ENCODE data around the gene RSPO3. TPM values are rescaled to one million over a fixed set of nuclear protein-coding genes. Genes with fewer than 3 reads are reported as not detected.
A peak's percentile ranks its signal among the peaks of the same experiment; 100 is the strongest.

The RSPO3 gene
- total RNA-seq, 1 experiment from 2014 or later: not detected

GRCh38 chr6:127103482-127103881, 15.0 kb upstream of the RSPO3 start:
- POLR2A ChIA-PET (ENCODE audit: unreplicated experiment): interaction anchor here (0.6 kb wide), 1 partner anchor 156 kb away, joined by 10 read pairs; no protein-coding TSS in a partner anchor
- CTCF ChIA-PET: no interaction called here
- no peaks in the 10 kb centered on the region for H4K20me1 ChIP-seq (ENCODE audit: insufficient read depth)
- intact Hi-C loops (cut with micrococcal nuclease; ENCODE audit: unreplicated experiment): loop anchor here (2.0 kb wide), 1 partner anchor 15 kb away; the partner anchor contains the start of gene RSPO3
- peaks cover 13% of the 10 kb centered on the region; the same call in 1 of the 2 replicates for H3F3A ChIP-seq (ENCODE audit: insufficient read depth, low read depth)
- H3K27me3 ChIP-seq (ENCODE audit: insufficient read depth, low read depth): no peaks in the 10 kb centered on the region
- no peaks in the 10 kb centered on the region for H3K36me3 ChIP-seq (ENCODE audit: low read depth)
- DNase-seq: no peak
- H3K9me2 ChIP-seq (ENCODE audit: insufficient read depth): no peaks in the 10 kb centered on the region
- peaks cover 10% of the 10 kb centered on the region for H3K9me3 ChIP-seq (ENCODE audit: insufficient read depth, low read depth)
- BruUV-seq (replicated peaks): no TSS peak
- H3K4me1 ChIP-seq (replicated peaks; ENCODE audit: insufficient read depth): peaks cover 17% of the 10 kb centered on the region
- peak overlapping the region; percentile 85 for H3K27ac ChIP-seq
- no peak overlapping the region for H3K4me3 ChIP-seq
- H3K4me2 ChIP-seq: no peak overlapping the region
- TF ChIP-seq CTCF (conservative IDR thresholded peaks at IDR 0.05) (no peak), EZH2 (IDR thresholded peaks at IDR 0.05; ENCODE audit: low read depth) (no peak)
- no peaks in the 10 kb centered on the region for H3K79me2 ChIP-seq (ENCODE audit: low read depth)
- H2AFZ ChIP-seq: no peak overlapping the region

GRCh38 chr6:127107916-127108315, 10.6 kb upstream of the RSPO3 start:
- H3K27ac ChIP-seq: no peak overlapping the region
- TF ChIP-seq EZH2 (IDR thresholded peaks at IDR 0.05; ENCODE audit: low read depth): no peak
- TF ChIP-seq CTCF (conservative IDR thresholded peaks at IDR 0.05): no peak
- H3K36me3 ChIP-seq (ENCODE audit: low read depth): no peaks in the 10 kb centered on the region
- H3F3A ChIP-seq (ENCODE audit: insufficient read depth, low read depth): peaks cover 1% of the 10 kb centered on the region; the same call in 1 of the 2 replicates
- no peak overlapping the region for H3K4me2 ChIP-seq
- BruUV-seq (replicated peaks): no TSS peak
- no peaks in the 10 kb centered on the region for H3K27me3 ChIP-seq (ENCODE audit: insufficient read depth, low read depth)
- no peak overlapping the region for H3K4me3 ChIP-seq
- intact Hi-C loops (cut with micrococcal nuclease; ENCODE audit: unreplicated experiment): no loop called here
- peaks cover 2% of the 10 kb centered on the region for H3K4me1 ChIP-seq (replicated peaks; ENCODE audit: insufficient read depth)
- ChIA-PET POLR2A (ENCODE audit: unreplicated experiment) (no interaction called here), CTCF (no interaction called here)
- no peaks in the 10 kb centered on the region for H3K9me2 ChIP-seq (ENCODE audit: insufficient read depth)
- no peaks in the 10 kb centered on the region for H3K79me2 ChIP-seq (ENCODE audit: low read depth)
- H4K20me1 ChIP-seq (ENCODE audit: insufficient read depth): no peaks in the 10 kb centered on the region
- H3K9me3 ChIP-seq (ENCODE audit: insufficient read depth, low read depth): peaks cover 10% of the 10 kb centered on the region
- H2AFZ ChIP-seq: no peak overlapping the region
- peak in 1 of 2 experiments; percentile 23 for DNase-seq

GRCh38 chr6:127110712-127111111, 7.8 kb upstream of the RSPO3 start:
- TF ChIP-seq CTCF (conservative IDR thresholded peaks at IDR 0.05) (no peak), EZH2 (IDR thresholded peaks at IDR 0.05; ENCODE audit: low read depth) (no peak)
- Histone ChIP-seq H3K4me1 (replicated peaks; ENCODE audit: insufficient read depth) (no peaks in the 10 kb centered on the region), H4K20me1 (ENCODE audit: insufficient read depth) (no peaks in the 10 kb centered on the region), H3K4me2 (no peak overlapping the region), H3K27me3 (ENCODE audit: insufficient read depth, low read depth) (peaks cover 5% of the 10 kb centered on the region; the same call in 1 of the 2 replicates), H3K4me3 (no peak overlapping the region), H3K27ac (no peak overlapping the region), H2AFZ (no peak overlapping the region), H3K79me2 (ENCODE audit: low read depth) (no peaks in the 10 kb centered on the region), H3K9me3 (ENCODE audit: insufficient read depth, low read depth) (peaks cover 3% of the 10 kb centered on the region; the same call in 1 of the 2 replicates), H3F3A (ENCODE audit: insufficient read depth, low read depth) (no peaks in the 10 kb centered on the region), H3K36me3 (ENCODE audit: low read depth) (no peaks in the 10 kb centered on the region), H3K9me2 (ENCODE audit: insufficient read depth) (no peaks in the 10 kb centered on the region)
- ChIA-PET POLR2A (ENCODE audit: unreplicated experiment) (no interaction called here), CTCF (no interaction called here)
- no TSS peak for BruUV-seq (replicated peaks)
- intact Hi-C loops (cut with micrococcal nuclease; ENCODE audit: unreplicated experiment): no loop called here
- DNase-seq: peak in 1 of 2 experiments; percentile 13
